Mesothelial cell of epicardium (in vitro differentiated cells): ENCODE measurements around the gene HM13. TPM values are rescaled to one million over a fixed set of nuclear protein-coding genes. Genes with fewer than 3 reads are reported as not detected.
A peak's percentile ranks its signal among the peaks of the same experiment; 100 is the strongest.

Experiments
- DNase-seq, 2 experiments: peaks; one replicate each; pipeline ENCODE4 v3.0.0; 2021; ENCODE audit warnings: low spot score in 2 of 2; ENCODE audit not compliant: unreplicated experiment in 2 of 2
- H3K27ac Mint-ChIP-seq: 2 replicates; pipeline ENCODE4 v1.8.0; 2021; ENCODE audit warnings: mixed read lengths
- H3K27me3 Mint-ChIP-seq: 2 replicates; pipeline ENCODE4 v1.8.0; 2021; ENCODE audit warnings: low read depth, mixed read lengths
- H3K36me3 Mint-ChIP-seq: 2 replicates; pipeline ENCODE4 v1.8.0; 2021; ENCODE audit warnings: mixed read lengths
- H3K4me1 Mint-ChIP-seq: 2 replicates; pipeline ENCODE4 v1.8.0; 2021; ENCODE audit warnings: mixed read lengths
- H3K4me3 Mint-ChIP-seq: 2 replicates; pipeline ENCODE4 v1.8.0; 2021; ENCODE audit warnings: mild to moderate bottlenecking, moderate library complexity, mixed read lengths
- H3K9me3 Mint-ChIP-seq: 2 replicates; pipeline ENCODE4 v1.8.0; 2021; ENCODE audit warnings: mixed read lengths
- total RNA-seq: library from RNA; stranded (reverse); gene quantifications from 3 replicates; pipeline ENCODE4 v1.2.1, GENCODE V29; 2021
- TF ChIP-seq, protein P1 (sequence below): fragments of 200-600 bp; sonication (generic); IDR thresholded peaks from one replicate; pipeline ENCODE4 v1.5.0; 2021; ENCODE audit warnings: antibody characterized with exemption; ENCODE audit not compliant: unreplicated experiment

The HM13 gene
- total RNA-seq, 1 donor from 2014 or later: 140 TPM

DNA sequence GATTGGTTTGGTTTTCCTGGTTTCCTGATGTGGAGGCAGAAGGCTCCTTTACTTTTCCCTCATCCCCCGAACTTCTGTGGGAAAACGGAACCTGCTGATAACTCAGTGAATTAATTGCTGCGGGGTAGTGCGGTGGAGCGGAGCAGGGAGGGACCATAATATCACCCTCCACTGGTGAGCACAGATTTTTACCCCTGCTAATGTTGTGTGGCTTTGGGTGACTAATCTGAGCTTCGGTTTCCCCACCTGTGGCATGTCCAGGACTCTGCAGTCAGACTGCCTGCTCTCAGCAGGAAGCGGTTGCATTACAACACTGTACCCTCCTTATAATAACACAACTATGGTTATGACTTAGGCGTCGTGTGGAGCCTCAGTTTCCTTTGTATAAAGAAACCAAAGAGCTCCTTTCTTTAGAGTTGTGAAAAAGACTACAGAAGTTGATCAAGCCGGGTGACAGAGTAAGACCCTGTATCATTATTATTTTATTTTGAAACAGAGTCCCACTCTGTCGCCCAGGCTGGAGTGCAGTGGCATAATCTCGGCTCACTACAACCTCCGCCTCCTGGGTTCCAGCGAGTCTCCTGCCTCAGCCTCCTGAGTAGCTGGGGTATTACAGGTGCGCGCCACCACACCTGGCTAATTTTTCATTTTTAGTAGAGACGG is 88.7 kb downstream of the HM13 start:
- peaks cover 29% of the 10 kb centered on the region for H3K4me1 Mint-ChIP-seq
- peak overlapping the region; percentile 49 for H3K4me3 Mint-ChIP-seq
- H3K9me3 Mint-ChIP-seq: no peaks in the 10 kb centered on the region
- peaks cover 13% of the 10 kb centered on the region for H3K36me3 Mint-ChIP-seq
- no peak for DNase-seq
- H3K27me3 Mint-ChIP-seq: no peaks in the 10 kb centered on the region
- H3K27ac Mint-ChIP-seq: peak overlapping the region; percentile 100
- TF ChIP-seq, protein P1, sequence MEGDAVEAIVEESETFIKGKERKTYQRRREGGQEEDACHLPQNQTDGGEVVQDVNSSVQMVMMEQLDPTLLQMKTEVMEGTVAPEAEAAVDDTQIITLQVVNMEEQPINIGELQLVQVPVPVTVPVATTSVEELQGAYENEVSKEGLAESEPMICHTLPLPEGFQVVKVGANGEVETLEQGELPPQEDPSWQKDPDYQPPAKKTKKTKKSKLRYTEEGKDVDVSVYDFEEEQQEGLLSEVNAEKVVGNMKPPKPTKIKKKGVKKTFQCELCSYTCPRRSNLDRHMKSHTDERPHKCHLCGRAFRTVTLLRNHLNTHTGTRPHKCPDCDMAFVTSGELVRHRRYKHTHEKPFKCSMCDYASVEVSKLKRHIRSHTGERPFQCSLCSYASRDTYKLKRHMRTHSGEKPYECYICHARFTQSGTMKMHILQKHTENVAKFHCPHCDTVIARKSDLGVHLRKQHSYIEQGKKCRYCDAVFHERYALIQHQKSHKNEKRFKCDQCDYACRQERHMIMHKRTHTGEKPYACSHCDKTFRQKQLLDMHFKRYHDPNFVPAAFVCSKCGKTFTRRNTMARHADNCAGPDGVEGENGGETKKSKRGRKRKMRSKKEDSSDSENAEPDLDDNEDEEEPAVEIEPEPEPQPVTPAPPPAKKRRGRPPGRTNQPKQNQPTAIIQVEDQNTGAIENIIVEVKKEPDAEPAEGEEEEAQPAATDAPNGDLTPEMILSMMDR: no peak

DNA sequence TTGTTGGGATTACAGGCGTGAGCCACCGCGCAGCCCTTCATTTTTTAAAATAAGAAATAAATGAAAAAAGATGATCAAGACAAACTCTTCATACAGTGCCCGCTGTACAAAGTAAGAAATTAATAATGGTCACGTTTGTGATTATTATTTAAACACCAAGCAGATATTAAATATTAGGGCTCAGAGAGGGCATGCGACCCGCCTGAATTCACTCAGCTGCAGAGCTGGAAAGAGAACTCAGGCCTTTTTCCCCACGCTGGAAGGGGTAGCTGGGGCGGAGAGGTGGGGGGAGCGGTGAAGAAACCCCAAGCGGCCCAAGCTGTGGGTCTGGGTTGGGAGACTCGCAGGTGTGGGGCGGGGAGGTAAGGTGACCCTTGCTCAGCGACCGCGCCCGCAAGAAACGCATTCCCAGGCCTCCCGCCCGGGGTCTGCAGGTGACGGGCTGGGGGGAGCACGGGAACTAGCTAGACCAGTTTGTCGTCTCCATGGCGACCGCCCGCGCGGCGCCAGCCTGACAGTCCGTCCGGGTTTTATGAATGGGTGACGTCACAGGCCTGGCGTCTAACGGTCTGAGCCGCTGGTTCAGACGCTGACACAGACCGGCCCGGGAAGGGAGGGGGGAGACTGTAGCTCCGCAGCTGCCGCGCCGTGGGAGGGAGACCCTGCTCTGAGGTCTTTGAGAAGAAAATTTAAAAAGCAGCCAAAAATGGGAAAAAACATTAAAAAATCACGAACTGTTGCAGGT is 89.8 kb downstream of the HM13 start:
- no peaks in the 10 kb centered on the region for H3K27me3 Mint-ChIP-seq
- H3K27ac Mint-ChIP-seq: peak overlapping the region; percentile 100
- peaks cover 37% of the 10 kb centered on the region for H3K4me1 Mint-ChIP-seq
- DNase-seq: peak; percentile 100
- H3K4me3 Mint-ChIP-seq: peak overlapping the region; percentile 98
- TF ChIP-seq, protein P1: no peak
- H3K36me3 Mint-ChIP-seq: peaks cover 13% of the 10 kb centered on the region
- no peaks in the 10 kb centered on the region for H3K9me3 Mint-ChIP-seq

DNA sequence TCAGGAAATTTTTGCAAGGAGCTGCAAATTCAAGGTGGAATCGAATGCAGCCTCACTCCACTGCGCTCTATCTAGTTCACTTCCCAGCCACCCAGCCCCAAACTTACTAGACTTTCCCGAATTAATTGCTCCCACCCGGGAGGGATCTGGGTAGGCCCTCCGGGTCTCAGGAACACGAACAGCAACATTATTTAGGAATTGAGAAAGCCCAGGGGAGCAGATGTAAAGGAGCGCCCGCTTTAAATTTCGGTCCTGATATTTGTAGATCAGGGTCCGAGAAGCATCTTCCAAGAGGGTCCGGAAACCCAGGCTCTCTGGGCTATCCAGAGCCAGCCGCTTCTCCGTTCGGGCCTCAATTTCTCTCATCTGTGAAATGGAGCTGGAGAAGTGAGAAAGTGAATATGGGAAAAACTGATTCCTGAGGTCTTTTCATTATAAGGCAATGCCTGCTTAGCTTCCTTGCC is 90.4 kb downstream of the HM13 start:
- Mint-ChIP-seq H3K27ac (peak overlapping the region; percentile 100), H3K9me3 (no peaks in the 10 kb centered on the region), H3K27me3 (no peaks in the 10 kb centered on the region), H3K4me1 (peaks cover 41% of the 10 kb centered on the region), H3K36me3 (peaks cover 13% of the 10 kb centered on the region), H3K4me3 (peak overlapping the region; percentile 98)
- no peak for DNase-seq
- TF ChIP-seq, protein P1: no peak

DNA sequence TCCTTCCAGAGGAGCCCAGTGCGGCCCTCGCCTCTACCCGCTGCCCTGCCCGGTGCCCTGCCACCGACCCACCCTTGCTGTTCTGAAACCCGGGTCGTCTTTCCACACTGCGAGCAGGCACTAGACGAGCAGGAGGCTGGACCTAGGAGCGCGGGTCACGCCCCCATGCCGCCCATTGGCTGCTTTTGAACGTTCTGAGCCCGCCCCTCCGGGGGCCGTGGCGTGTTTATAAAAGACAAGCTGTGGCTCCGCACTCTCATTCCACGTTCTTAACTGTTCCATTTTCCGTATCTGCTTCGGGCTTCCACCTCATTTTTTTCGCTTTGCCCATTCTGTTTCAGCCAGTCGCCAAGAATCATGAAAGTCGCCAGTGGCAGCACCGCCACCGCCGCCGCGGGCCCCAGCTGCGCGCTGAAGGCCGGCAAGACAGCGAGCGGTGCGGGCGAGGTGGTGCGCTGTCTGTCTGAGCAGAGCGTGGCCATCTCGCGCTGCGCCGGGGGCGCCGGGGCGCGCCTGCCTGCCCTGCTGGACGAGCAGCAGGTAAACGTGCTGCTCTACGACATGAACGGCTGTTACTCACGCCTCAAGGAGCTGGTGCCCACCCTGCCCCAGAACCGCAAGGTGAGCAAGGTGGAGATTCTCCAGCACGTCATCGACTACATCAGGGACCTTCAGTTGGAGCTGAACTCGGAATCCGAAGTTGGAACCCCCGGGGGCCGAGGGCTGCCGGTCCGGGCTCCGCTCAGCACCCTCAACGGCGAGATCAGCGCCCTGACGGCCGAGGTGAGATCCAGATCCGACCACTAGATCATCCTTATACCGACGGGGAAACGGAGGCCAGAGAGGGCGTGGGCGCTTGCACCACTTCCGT is 91.0 kb downstream of the HM13 start, which contains the start of gene ID1:
Gene ID1 (plus strand): TSS at position 259 of the 871 bp plus-strand sequence. CDS start 99 bp downstream, at position 358.
- peak within 1 kb of the TSS; percentile 98 for H3K4me3 Mint-ChIP-seq
- peak; percentile 93 to 97 for DNase-seq
- H3K27me3 Mint-ChIP-seq: no peaks in the 10 kb centered on the region
- peaks cover 13% of the 10 kb centered on the region for H3K36me3 Mint-ChIP-seq
- H3K9me3 Mint-ChIP-seq: no peaks in the 10 kb centered on the region
- TF ChIP-seq, protein P1: no peak
- peaks cover 45% of the 10 kb centered on the region for H3K4me1 Mint-ChIP-seq
- peak within 1 kb of the TSS; percentile 100 for H3K27ac Mint-ChIP-seq
